Kidney epithelial cell (primary cell): Measurements from ENCODE around the gene ELMO3. TPM values are rescaled to one million over a fixed set of nuclear protein-coding genes. Genes with fewer than 3 reads are reported as not detected.

Source experiments
- DNase-seq: peaks from one replicate; pipeline ENCODE4 v3.0.0-alpha.2; 2010; ENCODE audit warnings: low read depth
- H3K27me3 ChIP-seq: 2 replicates; pipeline ENCODE4 v1.6.0; 2011; ENCODE audit warnings: low read length; ENCODE audit not compliant: control insufficient read depth, insufficient read depth
- H3K36me3 ChIP-seq: 2 replicates; pipeline ENCODE4 v1.5.1; 2011; ENCODE audit warnings: low read length; ENCODE audit not compliant: control insufficient read depth, insufficient read depth
- H3K4me3 ChIP-seq: 2 replicates; pipeline ENCODE4 v1.5.1; 2011; ENCODE audit warnings: low read depth, mild to moderate bottlenecking, control low read depth, low read length
- total RNA-seq: library from RNA; depleted of rRNA; stranded (reverse); fragments of >200 nt; gene quantifications from 2 replicates; pipeline ENCODE4 v1.2.3, GENCODE V29; 2015
- TF ChIP-seq, protein P1 (sequence below): IDR thresholded peaks from 2 replicates; pipeline ENCODE4 v1.5.1; 2011; ENCODE audit warnings: mild to moderate bottlenecking, moderate library complexity, low read length, control low read depth, inconsistent platforms; ENCODE audit not compliant: insufficient read depth, poor library complexity, severe bottlenecking

The ELMO3 gene, protein sequence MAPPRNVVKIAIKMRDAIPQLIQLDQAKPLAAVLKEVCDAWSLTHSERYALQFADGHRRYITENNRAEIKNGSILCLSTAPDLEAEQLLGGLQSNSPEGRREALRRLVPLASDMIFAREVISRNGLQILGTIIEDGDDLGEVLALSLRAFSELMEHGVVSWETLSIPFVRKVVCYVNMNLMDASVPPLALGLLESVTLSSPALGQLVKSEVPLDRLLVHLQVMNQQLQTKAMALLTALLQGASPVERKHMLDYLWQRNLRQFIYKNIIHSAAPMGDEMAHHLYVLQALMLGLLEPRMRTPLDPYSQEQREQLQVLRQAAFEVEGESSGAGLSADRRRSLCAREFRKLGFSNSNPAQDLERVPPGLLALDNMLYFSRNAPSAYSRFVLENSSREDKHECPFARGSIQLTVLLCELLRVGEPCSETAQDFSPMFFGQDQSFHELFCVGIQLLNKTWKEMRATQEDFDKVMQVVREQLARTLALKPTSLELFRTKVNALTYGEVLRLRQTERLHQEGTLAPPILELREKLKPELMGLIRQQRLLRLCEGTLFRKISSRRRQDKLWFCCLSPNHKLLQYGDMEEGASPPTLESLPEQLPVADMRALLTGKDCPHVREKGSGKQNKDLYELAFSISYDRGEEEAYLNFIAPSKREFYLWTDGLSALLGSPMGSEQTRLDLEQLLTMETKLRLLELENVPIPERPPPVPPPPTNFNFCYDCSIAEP
- 5.2 and 5.9 TPM in 2 replicates for total RNA-seq

DNA sequence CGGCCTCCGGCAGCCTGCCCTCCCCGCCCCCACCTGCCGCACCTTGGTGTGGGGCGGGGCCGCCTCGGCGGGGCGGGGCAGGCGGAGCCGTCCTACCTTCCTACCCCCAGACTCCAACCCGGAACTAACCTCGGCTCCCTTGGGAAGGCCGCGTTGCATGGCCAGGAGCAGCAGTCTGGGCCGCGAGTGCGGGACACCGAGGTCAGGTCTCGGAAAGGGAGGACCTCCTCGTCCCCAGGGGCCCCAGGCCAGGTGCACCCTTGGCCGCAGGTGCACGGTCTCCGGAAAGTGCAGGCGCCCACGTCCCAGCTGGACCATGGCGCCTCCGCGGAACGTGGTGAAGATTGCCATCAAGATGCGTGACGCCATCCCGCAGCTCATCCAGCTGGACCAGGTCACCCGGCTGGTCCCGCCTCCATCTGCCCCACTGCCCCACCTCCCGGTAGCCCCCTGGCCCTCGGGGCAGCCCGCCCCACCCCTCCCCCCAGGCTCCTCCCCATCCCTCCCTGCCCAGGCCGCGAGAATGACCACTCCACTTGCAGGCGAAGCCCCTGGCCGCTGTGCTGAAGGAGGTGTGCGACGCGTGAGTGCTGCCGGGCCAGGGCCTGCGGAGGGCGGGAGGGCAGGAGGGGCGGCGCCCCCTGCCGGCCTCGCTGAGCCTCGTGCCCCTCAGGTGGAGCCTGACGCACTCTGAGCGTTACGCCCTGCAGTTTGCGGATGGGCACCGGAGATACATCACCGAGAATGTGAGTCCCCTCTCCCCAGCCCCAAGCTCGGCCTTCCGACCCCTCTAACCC, at the start of gene ELMO3:
Gene ELMO3 (plus strand): TSS at position 121 of the 797 bp plus-strand sequence. CDS start 196 bp downstream, at position 317.
- peaks cover 2% of the 10 kb centered on the region for H3K36me3 ChIP-seq
- no peaks in the 10 kb centered on the region for H3K27me3 ChIP-seq
- no peak within 1 kb of the TSS for H3K4me3 ChIP-seq
- no peak for DNase-seq
- TF ChIP-seq, protein P1, sequence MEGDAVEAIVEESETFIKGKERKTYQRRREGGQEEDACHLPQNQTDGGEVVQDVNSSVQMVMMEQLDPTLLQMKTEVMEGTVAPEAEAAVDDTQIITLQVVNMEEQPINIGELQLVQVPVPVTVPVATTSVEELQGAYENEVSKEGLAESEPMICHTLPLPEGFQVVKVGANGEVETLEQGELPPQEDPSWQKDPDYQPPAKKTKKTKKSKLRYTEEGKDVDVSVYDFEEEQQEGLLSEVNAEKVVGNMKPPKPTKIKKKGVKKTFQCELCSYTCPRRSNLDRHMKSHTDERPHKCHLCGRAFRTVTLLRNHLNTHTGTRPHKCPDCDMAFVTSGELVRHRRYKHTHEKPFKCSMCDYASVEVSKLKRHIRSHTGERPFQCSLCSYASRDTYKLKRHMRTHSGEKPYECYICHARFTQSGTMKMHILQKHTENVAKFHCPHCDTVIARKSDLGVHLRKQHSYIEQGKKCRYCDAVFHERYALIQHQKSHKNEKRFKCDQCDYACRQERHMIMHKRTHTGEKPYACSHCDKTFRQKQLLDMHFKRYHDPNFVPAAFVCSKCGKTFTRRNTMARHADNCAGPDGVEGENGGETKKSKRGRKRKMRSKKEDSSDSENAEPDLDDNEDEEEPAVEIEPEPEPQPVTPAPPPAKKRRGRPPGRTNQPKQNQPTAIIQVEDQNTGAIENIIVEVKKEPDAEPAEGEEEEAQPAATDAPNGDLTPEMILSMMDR: peak; percentile 39

DNA sequence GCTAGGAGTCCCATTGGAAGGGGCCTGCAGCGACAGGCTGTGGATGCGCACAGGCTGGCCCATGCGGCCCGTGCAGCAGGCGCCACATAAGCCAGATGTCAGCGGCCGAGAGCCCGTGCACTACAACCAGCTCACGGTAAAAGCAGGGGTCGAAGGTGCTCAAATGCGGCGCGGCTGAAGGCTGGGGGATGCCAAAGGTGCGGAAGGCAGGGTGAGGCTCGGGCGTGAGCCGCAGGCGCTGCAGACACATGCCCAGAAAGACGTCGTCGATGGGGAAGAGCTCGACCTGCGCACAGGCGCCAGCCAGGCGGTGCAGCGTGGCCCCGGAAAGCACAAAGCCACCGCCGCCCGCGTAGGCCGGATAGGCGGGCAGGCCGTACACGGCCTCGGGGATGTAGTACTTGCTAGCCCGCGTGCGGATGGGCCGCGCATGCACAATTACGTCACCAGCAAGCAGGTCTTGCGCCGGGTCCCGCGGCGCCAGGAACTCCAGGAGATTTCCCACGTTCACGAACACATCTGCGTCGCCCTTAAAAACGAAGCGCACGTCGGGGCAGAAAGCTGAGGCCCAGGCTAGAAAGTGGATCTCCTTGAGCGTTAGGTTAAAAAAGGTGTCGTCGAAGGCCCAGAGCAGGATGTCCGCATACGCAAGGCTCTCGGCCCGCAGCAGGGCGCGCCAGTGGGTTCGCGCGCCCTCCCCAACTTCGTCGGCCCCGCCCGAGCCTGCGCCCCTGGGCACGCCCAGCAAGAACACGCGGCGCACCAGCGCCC, 49.5 kb upstream of the ELMO3 start:
- H3K36me3 ChIP-seq: peaks cover 4% of the 10 kb centered on the region

DNA sequence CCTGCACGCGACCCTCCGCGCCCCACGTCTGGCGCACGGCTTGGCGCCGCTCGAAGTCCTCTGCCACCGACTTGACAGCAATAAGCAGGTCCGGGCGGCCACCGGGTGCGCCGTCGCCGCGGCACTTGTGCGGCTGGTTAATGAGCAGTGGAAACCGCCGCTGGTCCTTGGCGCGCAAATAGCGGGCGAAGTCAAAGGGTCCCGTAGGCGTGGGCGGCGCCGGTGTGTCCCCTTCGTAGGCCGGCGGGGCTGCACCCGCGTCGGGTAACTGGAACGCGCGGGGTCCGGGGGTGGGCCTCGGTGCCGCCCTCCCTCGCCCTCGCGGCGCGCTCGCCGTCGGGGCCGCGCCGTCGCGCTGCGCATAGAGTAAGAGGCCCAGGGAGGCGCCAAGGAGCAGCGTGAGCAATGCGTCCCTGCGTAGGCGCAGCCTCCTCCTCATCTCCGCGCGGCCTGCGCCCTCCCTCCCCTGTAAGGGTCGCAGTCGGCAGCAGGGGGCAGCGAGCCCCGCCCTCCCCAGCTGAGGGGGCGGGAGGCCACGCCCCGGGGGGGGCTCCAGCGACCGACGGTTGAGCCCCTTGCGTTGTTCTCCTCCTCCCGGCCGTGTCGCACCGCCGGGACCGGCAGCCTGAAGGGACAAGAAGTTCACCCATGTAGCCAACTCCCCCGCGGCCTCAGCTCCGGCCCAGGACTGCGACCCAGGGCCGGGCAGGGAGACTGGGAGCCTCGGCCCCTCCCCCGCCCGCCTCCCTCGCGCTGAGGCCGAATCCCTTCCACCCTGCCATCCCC, 48.7 kb upstream of the ELMO3 start:
- TF ChIP-seq, protein P1: no peak
- Histone ChIP-seq H3K4me3 (peak overlapping the region; percentile 44), H3K27me3 (peaks cover 37% of the 10 kb centered on the region), H3K36me3 (peaks cover 4% of the 10 kb centered on the region)
- no peak for DNase-seq

More for the DNA sequence above, 49.5 kb upstream of the ELMO3 start:
- TF ChIP-seq, protein P1: no peak
- DNase-seq: no peak
- Histone ChIP-seq H3K27me3 (peaks cover 29% of the 10 kb centered on the region), H3K4me3 (no peak overlapping the region)

DNA sequence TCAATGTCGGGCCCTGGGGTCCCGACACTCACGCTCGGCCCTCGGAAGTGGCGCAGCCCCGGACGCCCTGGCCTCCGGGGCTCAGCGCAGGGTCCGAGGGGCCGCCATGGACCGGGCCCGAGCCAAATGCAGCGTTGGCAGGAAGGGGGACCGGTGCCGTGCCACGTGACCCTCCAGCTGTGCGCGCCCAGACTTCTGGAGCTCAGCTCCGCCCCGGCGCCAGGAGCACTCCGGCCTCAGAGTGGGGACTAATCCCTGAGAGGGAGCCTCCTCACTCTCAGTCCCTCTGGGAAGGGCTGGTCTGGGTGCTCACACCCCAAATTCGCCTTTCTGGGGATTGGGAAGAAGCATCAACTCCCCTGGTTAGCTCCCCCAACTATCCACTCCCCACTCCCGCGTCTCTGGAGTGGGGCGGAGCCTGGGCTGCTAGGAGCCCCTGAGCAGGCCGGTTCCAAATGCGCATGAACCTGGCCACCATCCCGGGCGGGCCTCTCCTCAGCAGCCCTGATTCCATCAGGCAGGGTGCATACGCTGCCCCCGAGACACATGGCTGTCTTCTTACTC, 48.0 kb upstream of the ELMO3 start, which contains the start of gene B3GNT9:
Gene B3GNT9 (minus strand): TSS at position 166 of the 564 bp plus-strand sequence. CDS start 513 bp downstream, outside the sequence.
- Histone ChIP-seq H3K27me3 (peaks cover 43% of the 10 kb centered on the region), H3K4me3 (peak within 1 kb of the TSS; percentile 44), H3K36me3 (peaks cover 4% of the 10 kb centered on the region)
- TF ChIP-seq, protein P1: no peak
- no peak for DNase-seq
